ENCODE data around the gene RILPL1. TPM values are rescaled to one million over a fixed set of nuclear protein-coding genes. Genes with fewer than 3 reads are reported as not detected.

RILPL1 gene
- total and polyA plus RNA-seq, 2 experiments from 2014 or later = 2.9 to 29.8 TPM

DNA sequence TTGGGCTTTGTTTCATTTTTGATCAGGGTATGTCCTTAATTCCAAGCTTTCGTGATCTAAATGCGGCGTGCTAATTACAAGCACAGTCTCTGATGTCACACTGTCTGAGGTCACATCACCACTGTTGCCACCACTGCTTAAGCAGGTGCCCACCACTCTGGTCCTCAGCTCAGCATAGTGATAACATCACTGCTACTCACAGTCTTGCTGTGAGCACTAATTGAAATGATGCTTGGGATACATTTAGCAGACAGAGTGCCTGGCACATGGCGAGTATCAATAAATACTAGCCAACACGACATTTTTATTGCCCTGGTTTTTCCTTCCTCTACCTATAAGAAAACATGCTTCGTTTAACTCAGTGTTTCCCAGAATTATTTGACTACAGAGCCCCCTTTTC lies 104.9 kb downstream of the RILPL1 start:
- Histone ChIP-seq H3K4me3 (no peak overlapping the region), H3K79me2 (ENCODE audit: insufficient read depth) (peaks cover 22% of the 10 kb centered on the region), H4K20me1 (ENCODE audit: insufficient read depth) (no peaks in the 10 kb centered on the region), H3K27me3 (replicated peaks; ENCODE audit: insufficient read depth) (no peaks in the 10 kb centered on the region), H3K9me2 (ENCODE audit: insufficient read depth) (no peaks in the 10 kb centered on the region), H3K9ac (no peak overlapping the region), H3F3A (ENCODE audit: insufficient read depth) (no peaks in the 10 kb centered on the region), H3K4me2 (ENCODE audit: unreplicated experiment) (no peak overlapping the region), H3K36me3 (ENCODE audit: low read depth) (peaks cover 6% of the 10 kb centered on the region), H3K9me3 (ENCODE audit: low read depth) (no peaks in the 10 kb centered on the region), H3K27ac (no peak overlapping the region), H3K4me1 (ENCODE audit: insufficient read depth) (0 out of 2 replicates have a peak, but pooled peaks cover 4% of the 10 kb centered on the region), H2AFZ (no peak overlapping the region)
- WGBS, 2 experiments (ENCODE audit: low coverage in 1 of 2, low lambda C conversion rate in 2 of 2, missing lambda C conversion rate in 2 of 2) = 74 to 78% methylated on average over 6 of the region's 6 CpGs
- DNase-seq = no peak
- in situ Hi-C loops (cut with MboI) = no loop called here
- no peak for TF ChIP-seq EZH2phosphoT487 (IDR thresholded peaks at IDR 0.05; ENCODE audit: insufficient read depth, low read depth)
- TF ChIP-seq EZH2 (IDR thresholded peaks at IDR 0.05; ENCODE audit: insufficient read depth, poor library complexity, severe bottlenecking) = no peak

DNA sequence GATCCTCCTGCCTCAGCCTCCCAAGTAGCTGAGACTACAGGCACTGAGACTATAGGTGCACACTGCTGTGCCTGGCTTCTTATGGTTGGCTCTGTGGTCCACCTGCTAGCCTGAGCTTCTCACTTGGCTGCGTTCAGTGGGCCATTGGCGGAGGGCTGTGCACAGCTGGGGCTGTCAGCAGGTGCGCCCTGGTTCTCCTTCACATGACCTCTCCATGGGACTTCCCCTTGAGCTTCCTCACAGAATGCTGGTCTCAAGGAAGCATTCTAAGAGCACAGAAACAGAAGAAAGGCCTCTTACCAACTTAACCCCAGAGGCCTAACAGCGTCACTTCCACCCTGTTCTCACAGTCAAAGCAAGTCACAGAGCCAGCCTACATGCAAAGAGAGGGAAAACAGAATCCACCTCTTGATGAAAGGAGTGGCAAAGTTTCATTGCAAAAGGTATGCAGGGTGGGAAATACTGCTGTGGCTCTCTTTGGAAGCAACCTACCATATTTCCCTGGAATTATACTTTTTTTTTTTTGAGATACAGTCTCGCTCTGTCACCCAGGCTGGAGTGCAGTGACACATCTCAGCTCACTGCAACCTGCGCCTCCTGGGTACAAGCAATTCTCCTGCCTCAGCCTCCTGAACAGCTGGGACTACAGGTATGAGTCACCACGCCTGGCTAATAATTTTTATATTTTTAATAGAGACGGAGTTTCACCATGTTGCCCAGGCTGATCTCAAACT lies 106.3 kb downstream of the RILPL1 start:
- Histone ChIP-seq H4K20me1 (ENCODE audit: insufficient read depth) (no peaks in the 10 kb centered on the region), H3K4me1 (ENCODE audit: insufficient read depth) (no peaks in the 10 kb centered on the region), H3F3A (ENCODE audit: insufficient read depth) (no peaks in the 10 kb centered on the region), H3K9ac (no peak overlapping the region), H3K9me3 (ENCODE audit: low read depth) (no peaks in the 10 kb centered on the region), H3K27me3 (replicated peaks; ENCODE audit: insufficient read depth) (no peaks in the 10 kb centered on the region), H3K9me2 (ENCODE audit: insufficient read depth) (no peaks in the 10 kb centered on the region), H3K4me3 (no peak overlapping the region), H2AFZ (no peak overlapping the region), H3K4me2 (ENCODE audit: unreplicated experiment) (no peak overlapping the region), H3K36me3 (ENCODE audit: low read depth) (peaks cover 6% of the 10 kb centered on the region), H3K27ac (no peak overlapping the region), H3K79me2 (ENCODE audit: insufficient read depth) (peaks cover 12% of the 10 kb centered on the region)
- 96 to 97% methylated on average over 8 of the region's 8 CpGs for WGBS, 2 experiments (ENCODE audit: low coverage in 1 of 2, low lambda C conversion rate in 2 of 2, missing lambda C conversion rate in 2 of 2)
- TF ChIP-seq EZH2phosphoT487 (IDR thresholded peaks at IDR 0.05; ENCODE audit: insufficient read depth, low read depth) (no peak), EZH2 (IDR thresholded peaks at IDR 0.05; ENCODE audit: insufficient read depth, poor library complexity, severe bottlenecking) (no peak)
- DNase-seq = no peak
- in situ Hi-C loops (cut with MboI) = no loop called here

DNA sequence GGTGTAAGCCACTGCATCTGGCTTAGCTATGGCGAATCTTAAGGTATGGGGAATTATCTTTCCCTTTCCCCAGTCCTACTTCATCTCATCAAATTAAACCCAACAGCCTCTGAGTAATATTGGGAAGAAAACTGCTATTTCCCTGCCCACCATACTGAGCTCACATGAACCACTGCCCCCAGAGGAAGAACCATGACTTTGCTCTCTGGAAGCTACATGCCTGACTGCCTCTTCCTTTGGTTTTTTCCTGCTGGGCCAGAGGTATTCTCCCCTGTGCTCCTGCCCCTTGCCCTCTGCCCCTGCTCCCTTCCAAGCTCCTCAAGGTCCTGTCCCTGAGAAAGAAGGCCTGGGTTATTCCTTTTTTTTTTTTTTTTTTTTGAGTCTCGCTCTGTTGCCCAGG lies 112.2 kb downstream of the RILPL1 start:
- Histone ChIP-seq H3K27ac (no peak overlapping the region), H3K79me2 (ENCODE audit: insufficient read depth) (no peaks in the 10 kb centered on the region), H3K27me3 (replicated peaks; ENCODE audit: insufficient read depth) (no peaks in the 10 kb centered on the region), H3F3A (ENCODE audit: insufficient read depth) (no peaks in the 10 kb centered on the region), H3K4me1 (ENCODE audit: insufficient read depth) (no peaks in the 10 kb centered on the region), H3K36me3 (ENCODE audit: low read depth) (no peaks in the 10 kb centered on the region; the same call in 1 of the 2 replicates), H3K9me3 (ENCODE audit: low read depth) (no peaks in the 10 kb centered on the region), H4K20me1 (ENCODE audit: insufficient read depth) (no peaks in the 10 kb centered on the region), H2AFZ (no peak overlapping the region), H3K4me3 (no peak overlapping the region), H3K9me2 (ENCODE audit: insufficient read depth) (no peaks in the 10 kb centered on the region), H3K4me2 (ENCODE audit: unreplicated experiment) (no peak overlapping the region), H3K9ac (no peak overlapping the region)
- WGBS, 2 experiments (ENCODE audit: low coverage in 1 of 2, low lambda C conversion rate in 2 of 2, missing lambda C conversion rate in 2 of 2) = 97 to 100% methylated on average over 1 to 2 of the region's 2 CpGs
- no peak for TF ChIP-seq EZH2 (IDR thresholded peaks at IDR 0.05; ENCODE audit: insufficient read depth, poor library complexity, severe bottlenecking)
- TF ChIP-seq EZH2phosphoT487 (IDR thresholded peaks at IDR 0.05; ENCODE audit: insufficient read depth, low read depth) = no peak
- no peak for DNase-seq
- in situ Hi-C loops (cut with MboI) = no loop called here

Small RNAs within 50 kb of the gene (microRNA-seq; reads per million reads assigned to microRNA genes)
- not detected for gene MIR3908 (ENCODE audit: borderline number of aligned reads)

Small RNAs within 50 kb of the gene (small RNA-seq; reads per million reads assigned to genes)
- gene AC145423.2 (ENCODE audit: low read depth, low replicate concordance) (not detected), gene MIR3908 (ENCODE audit: low read depth, low replicate concordance) (not detected)

Other genes starting within 250 kb of the RILPL1 start
- 17.6 and 19.1 TPM in 2 replicates for gene SBNO1, start 168.9 kb downstream of the RILPL1 start, total RNA-seq (2014; rRNA removed; shearing (Covaris generic))
- 22.4 and 23.6 TPM in 2 replicates for gene SBNO1, start 168.9 kb downstream of the RILPL1 start, polyA plus RNA-seq (2016; fragmentation: Nextera tagmentation; extraction: Ambion mirVana)
- gene KMT5A, start 149.6 kb downstream of the RILPL1 start, total RNA-seq (2014; rRNA removed; shearing (Covaris generic)) = 53.6 and 78.6 TPM in 2 replicates
- gene KMT5A, start 149.6 kb downstream of the RILPL1 start, polyA plus RNA-seq (2016; fragmentation: Nextera tagmentation; extraction: Ambion mirVana) = 20.6 and 21.3 TPM in 2 replicates
- gene RILPL2, start 97.0 kb downstream of the RILPL1 start, total RNA-seq (2014; rRNA removed; shearing (Covaris generic)) = 2.5 and 2.8 TPM in 2 replicates
- gene RILPL2, start 97.0 kb downstream of the RILPL1 start, polyA plus RNA-seq (2016; fragmentation: Nextera tagmentation; extraction: Ambion mirVana) = 4.1 and 4.4 TPM in 2 replicates
- 9.8 and 19.0 TPM in 2 replicates for gene SNRNP35, start 75.6 kb downstream of the RILPL1 start, total RNA-seq (2014; rRNA removed; shearing (Covaris generic))
- gene SNRNP35, start 75.6 kb downstream of the RILPL1 start, polyA plus RNA-seq (2016; fragmentation: Nextera tagmentation; extraction: Ambion mirVana) = 17.6 and 20.0 TPM in 2 replicates
- 440 and 494 TPM in 2 replicates for gene TMED2, start 50.8 kb upstream of the RILPL1 start, total RNA-seq (2014; rRNA removed; shearing (Covaris generic))
- 560 and 574 TPM in 2 replicates for gene TMED2, start 50.8 kb upstream of the RILPL1 start, polyA plus RNA-seq (2016; fragmentation: Nextera tagmentation; extraction: Ambion mirVana)
- gene DDX55, start 68.4 kb upstream of the RILPL1 start, total RNA-seq (2014; rRNA removed; shearing (Covaris generic)) = 10.5 and 20.4 TPM in 2 replicates
- gene DDX55, start 68.4 kb upstream of the RILPL1 start, polyA plus RNA-seq (2016; fragmentation: Nextera tagmentation; extraction: Ambion mirVana) = 13.6 and 16.5 TPM in 2 replicates
- 88.0 and 108 TPM in 2 replicates for gene EIF2B1, start 100.0 kb upstream of the RILPL1 start, total RNA-seq (2014; rRNA removed; shearing (Covaris generic))
- gene EIF2B1, start 100.0 kb upstream of the RILPL1 start, polyA plus RNA-seq (2016; fragmentation: Nextera tagmentation; extraction: Ambion mirVana) = 63.3 and 63.5 TPM in 2 replicates
- 38.7 and 54.5 TPM in 2 replicates for gene GTF2H3, start 100.1 kb upstream of the RILPL1 start, total RNA-seq (2014; rRNA removed; shearing (Covaris generic))
- 24.2 and 25.8 TPM in 2 replicates for gene GTF2H3, start 100.1 kb upstream of the RILPL1 start, polyA plus RNA-seq (2016; fragmentation: Nextera tagmentation; extraction: Ambion mirVana)
- 9.3 and 13.3 TPM in 2 replicates for gene TCTN2, start 137.4 kb upstream of the RILPL1 start, total RNA-seq (2014; rRNA removed; shearing (Covaris generic))
- gene TCTN2, start 137.4 kb upstream of the RILPL1 start, polyA plus RNA-seq (2016; fragmentation: Nextera tagmentation; extraction: Ambion mirVana) = 4.4 and 5.0 TPM in 2 replicates
- gene ATP6V0A2, start 178.6 kb upstream of the RILPL1 start, total RNA-seq (2014; rRNA removed; shearing (Covaris generic)) = 22.3 and 30.2 TPM in 2 replicates
- gene ATP6V0A2, start 178.6 kb upstream of the RILPL1 start, polyA plus RNA-seq (2016; fragmentation: Nextera tagmentation; extraction: Ambion mirVana) = 12.9 and 13.3 TPM in 2 replicates
- gene DNAH10, start 228.6 kb upstream of the RILPL1 start, total RNA-seq (2014; rRNA removed; shearing (Covaris generic)) = 0.11 and 0.13 TPM in 2 replicates
- 0.32 and 0.44 TPM in 2 replicates for gene DNAH10, start 228.6 kb upstream of the RILPL1 start, polyA plus RNA-seq (2016; fragmentation: Nextera tagmentation; extraction: Ambion mirVana)

All from GM23248 (cell line).